ENCODE data around the gene MKNK1.

MKNK1 gene

DNA sequence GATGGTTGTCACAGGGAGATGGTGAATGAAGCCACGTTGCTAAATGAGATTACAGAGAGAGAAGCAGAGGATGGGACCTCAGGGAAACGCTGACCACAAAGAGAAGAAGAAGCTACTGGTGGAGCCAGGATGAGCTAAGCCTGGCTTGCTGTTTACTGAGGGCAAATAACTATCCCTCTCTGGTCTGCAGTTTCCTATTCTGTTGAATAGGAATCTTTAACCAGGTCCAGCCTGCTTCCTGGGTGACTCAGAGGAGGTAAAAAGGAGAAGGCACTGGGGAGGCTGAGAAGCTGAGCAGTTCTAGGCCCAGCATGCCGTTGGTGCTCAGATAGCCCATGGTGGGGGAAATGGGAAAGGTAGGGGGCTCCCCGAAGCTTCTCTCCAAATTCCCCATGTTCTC is 84.9 kb downstream of the MKNK1 start:
- DNase-seq, result no peak

DNA sequence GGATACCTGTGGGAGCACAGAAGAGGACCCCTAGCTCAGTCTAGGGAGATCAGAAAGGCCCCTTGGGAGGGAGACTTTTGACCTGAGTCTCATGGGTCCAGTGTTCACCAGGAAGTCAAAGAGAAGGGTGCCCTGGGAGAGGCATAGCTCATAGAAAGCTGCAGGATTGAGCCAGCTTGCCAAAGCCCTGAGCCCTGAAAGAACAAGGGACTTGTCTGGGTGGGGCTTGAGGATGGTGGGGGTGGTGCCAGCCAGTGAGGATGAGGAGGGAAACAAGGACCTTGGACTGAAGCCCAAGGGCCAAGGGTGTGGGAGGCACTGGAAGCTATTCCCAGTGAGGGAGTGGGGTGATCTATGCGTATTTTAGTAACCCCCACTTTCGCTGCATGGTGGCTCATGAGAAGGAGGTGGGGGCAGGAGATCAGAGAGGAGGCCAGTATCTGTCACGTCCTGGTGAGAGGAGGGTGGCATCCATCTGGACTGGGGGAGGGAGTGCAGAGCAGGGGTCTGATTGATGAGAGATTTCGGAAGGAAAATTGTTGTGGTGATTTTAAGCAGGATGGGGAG is 86.1 kb downstream of the MKNK1 start:
- no peak for DNase-seq

DNA sequence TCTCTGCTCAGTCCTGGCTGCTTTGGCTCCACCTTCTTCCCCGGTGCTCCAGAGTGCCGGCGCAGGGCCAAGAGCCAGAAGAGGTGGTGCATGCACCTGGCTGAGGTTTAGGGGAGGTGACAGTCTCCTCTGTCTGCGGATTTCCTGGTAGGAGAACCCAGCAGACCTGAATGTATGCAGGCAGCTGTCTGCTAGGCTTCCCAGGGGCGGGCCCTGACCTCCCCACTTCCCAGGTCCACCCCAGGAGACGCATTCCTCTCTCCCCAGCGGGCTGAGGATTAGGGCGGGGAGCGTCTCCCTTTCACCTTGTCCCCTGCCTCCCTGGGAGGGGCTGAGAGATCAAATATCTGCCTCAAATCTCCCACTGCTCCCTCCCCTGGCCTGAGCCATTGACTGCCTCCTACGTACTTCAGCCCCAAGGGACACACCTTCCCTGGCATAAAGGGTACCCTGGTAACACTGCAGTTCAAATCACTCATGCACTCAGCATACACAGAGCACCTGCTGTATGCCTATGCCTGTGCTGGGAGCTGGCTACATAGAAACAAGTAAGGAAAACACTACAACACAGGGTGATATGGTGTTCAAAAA is 87.0 kb downstream of the MKNK1 start:
- no peak for DNase-seq

DNA sequence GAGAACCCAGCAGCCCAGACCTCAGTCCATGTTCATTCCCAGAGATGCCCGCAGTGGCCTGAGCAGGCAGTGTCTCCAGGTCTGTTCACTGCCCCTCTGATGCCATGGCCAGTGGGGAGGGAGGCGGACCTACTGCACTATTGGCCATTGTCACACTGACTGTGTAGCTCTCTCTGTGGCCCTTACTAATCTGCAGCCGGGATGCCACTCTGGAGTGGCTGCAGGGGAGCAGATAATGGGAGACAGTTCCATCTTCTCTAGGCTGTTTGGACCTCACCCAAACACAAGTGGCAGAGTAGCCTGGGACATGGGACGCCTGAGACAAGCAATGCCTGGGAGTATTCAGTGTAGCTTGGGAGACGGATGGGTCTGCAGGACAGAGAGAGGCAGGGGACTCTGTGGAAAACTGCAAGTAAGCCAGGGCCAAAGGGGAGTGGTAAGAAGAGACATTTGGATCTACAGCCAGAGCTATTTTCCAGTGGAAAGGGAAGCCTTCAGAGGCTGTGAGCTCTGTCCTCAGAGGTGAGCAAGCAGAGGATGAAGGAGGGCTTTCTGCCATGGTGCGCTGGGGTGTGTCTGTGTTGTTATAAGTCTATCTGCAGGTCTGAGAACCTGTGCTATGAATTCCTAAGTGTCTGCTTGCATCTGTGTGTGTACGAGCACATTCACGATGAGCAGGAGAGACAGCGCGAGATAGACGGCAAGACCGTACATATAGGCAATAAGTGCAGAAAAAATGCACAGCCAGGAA is 87.7 kb downstream of the MKNK1 start:
- DNase-seq, result no peak

DNA sequence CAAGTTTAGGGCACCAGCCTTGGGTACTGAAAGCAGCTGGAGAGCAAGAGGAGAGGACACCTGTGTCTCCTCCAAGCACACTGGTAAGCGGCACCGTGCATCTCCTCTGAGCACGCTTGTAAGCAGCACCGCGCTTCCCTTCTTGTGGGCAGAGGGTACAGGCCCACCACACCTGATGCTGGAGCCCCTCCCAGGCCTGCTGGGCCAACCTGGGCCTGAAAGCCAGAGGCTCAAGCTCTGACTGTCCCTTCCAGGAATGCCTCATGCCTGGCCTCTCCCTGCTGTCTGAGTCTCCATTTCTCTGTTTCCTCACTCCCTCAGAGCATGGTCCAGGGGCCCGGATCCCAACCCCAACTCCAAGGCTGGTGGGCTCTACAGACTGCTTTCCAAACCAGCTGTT is 88.5 kb downstream of the MKNK1 start:
- DNase-seq, result no peak

DNA sequence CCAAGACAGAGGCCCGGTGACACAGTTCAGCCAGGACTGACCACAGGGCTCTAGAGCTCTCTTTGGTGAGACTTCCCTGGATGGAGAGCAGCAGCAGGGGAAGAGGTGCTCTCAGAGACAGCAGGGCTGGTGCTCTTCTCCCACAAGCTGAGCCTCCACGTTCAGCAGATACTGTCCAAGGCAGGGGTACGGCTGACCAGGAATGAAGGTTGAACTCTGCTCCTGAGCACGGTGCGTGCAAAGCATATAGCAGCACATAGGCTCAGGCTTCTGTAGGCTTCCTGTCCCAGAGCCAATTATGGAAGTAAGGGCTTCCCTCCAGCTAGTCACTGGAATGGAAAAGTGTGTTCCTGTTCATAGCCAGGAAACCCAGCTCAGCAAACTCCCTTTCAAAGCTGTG is 90.5 kb downstream of the MKNK1 start:
- no peak for DNase-seq

DNA sequence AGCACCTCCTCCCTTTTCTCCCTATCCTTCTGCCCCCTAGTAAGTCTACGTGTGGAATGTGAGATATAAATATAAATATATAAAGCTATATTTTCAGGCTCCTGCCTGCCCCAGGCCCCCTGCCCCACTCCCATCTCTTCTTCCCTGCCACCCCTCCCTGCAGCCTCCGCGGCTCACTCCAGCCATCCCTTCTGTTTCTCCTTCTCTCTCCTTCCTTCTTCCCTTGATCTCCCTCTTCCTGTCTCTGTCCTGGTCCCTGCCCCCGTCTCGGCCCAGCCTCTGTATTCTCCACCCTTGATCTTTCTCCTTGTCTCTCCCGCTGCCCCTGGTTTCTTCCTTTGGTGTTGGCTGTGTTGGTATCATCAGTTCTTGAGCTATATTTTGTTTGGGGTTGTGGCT is 91.3 kb downstream of the MKNK1 start:
- DNase-seq, result no peak

DNA sequence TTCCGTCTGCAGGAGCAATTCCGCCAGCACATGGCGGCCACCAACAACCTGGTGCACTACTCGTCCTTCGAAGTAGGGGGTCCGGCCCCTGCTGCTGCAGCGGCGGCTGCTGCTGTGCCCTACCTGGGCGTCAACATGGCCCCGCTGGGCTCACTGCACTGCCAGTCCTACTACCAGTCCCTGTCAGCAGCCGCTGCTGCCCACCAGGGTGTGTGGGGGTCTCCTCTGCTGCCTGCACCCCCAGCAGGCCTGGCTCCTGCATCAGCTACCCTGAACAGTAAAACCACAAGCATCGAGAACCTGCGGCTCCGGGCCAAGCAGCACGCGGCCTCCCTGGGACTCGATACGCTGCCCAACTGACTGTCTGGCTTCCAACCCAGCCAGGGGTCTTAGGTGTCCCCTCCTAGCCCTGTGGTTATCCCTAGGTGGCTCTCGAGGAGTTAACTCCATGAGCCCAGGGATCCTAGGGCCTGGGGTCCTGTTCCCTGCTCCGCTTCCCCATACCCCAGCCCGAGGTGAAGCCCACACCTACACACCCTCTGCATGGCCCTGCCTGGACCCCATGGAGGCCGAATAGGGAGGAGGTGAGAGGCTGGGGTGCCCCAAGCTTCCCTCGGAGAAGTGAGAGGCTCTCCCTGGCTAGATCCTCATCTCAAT is 91.8 kb downstream of the MKNK1 start:
- DNase-seq, result no peak

DNA sequence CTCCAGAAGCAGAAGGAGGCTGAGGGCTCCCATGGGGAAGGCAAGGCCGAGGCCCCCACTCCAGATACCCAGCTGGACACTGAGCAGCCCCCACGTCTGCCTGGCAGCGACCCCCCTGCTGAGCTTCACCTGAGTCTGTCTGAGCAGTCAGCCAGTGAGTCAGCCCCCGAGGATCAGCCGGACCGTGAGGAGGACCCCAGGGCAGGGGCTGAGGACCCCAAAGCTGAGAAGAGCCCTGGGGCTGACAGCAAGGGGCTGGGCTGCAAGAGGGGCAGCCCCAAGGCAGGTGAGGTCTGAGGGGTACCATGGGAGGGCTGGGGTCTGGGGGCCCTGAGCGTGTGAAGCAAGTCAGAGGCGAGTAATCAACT is 93.1 kb downstream of the MKNK1 start:
- no peak for DNase-seq

DNA sequence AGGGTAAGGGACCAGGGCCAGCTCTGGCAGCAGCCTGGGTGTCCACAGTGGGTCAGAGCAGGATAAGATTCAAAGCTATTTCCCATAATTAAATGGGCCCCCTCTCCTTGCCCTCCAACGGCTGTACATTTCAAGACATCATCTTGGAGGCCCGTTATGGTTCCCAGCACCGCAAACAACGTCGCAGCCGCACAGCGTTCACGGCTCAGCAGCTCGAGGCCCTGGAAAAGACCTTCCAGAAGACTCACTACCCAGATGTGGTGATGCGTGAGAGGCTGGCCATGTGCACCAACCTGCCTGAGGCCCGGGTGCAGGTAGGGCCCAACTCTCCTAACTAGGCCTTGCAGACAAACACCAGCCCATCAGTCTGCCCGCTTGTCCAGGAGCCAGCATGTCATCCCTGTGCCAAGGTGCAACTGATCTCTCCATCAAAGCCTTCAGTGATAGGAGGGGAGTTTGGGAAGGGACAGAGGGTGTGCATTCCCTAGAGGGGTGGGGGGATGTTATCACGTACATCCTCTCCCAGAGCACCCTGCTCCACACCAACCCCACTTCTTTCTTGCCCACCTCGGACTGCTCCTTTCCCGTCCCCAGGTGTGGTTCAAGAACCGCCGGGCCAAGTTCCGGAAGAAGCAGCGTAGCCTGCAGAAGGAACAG is 93.6 kb downstream of the MKNK1 start:
- DNase-seq, result no peak

DNA sequence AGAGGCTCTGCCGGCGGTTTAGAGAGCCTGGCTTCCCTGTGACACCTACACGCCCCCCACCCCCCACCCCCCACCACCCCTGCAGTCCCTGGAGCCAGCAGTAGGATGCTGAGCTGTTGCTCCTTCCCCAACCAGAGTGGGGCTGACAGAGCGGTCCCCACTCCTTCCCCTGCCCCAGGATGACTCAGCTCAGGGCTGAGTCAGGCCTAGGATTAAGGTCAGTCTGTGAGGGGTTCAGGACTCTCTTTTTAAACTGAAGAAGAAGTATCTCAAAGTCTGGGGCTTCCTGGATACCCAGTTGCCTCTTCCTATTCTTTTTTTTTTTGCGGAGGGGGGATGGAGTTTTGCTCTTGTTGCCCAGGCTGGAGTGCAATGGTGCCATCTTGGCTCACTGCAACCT is 95.3 kb downstream of the MKNK1 start:
- DNase-seq, result no peak

All from NCI-H1694 (cell line).